Muscle of leg (tissue), 11 donors: ENCODE data around the gene PMPCA. TPM values are rescaled to one million over a fixed set of nuclear protein-coding genes. Genes with fewer than 3 reads are reported as not detected.

Source experiments
- DNase-seq: peaks from one replicate; pipeline ENCODE4 v3.0.0; 2013
- H3K27ac ChIP-seq: one replicate; pipeline ENCODE4 v1.5.1; 2013; ENCODE audit warnings: mild to moderate bottlenecking, low read length, control low read depth
- H3K27me3 ChIP-seq: one replicate; pipeline ENCODE4 v1.6.1; 2013; ENCODE audit warnings: low read length; ENCODE audit not compliant: control insufficient read depth, insufficient read depth
- H3K36me3 ChIP-seq: one replicate; pipeline ENCODE4 v1.6.1; 2013; ENCODE audit warnings: low read length; ENCODE audit not compliant: control insufficient read depth, insufficient read depth
- H3K4me1 ChIP-seq: one replicate; pipeline ENCODE4 v1.6.1; 2013; ENCODE audit warnings: low read length; ENCODE audit not compliant: control insufficient read depth, insufficient read depth
- H3K4me3 ChIP-seq: one replicate; pipeline ENCODE4 v1.5.1; 2013; ENCODE audit warnings: low read length, control low read depth
- H3K9me3 ChIP-seq: replicated peaks from 2 replicates; pipeline ENCODE4 v1.6.1; 2013; ENCODE audit warnings: low read depth, low read length; ENCODE audit not compliant: control insufficient read depth
- WGBS: methylation state at CpG from one replicate; pipeline ENCODE4 v1.1.5; 2013; ENCODE audit warnings: missing lambda C conversion rate; ENCODE audit not compliant: insufficient coverage; 5-methylcytosine and 5-hydroxymethylcytosine counted together
- polyA plus RNA-seq, 8 donors: library from polyadenylated mRNA; unstranded; fragments of 120-200 nt; gene quantifications; one replicate each; pipeline versions ENCODE4 v1.2.1 to v1.2.3, GENCODE V29; 2013; ENCODE audit warnings: inconsistent platforms in 1 of 8, low replicate concordance in 1 of 8; ENCODE audit not compliant: insufficient read length in 8 of 8, insufficient read depth in 1 of 8
- total RNA-seq: library from RNA; stranded (reverse); fragments of 120-200 nt; gene quantifications from one replicate; pipeline ENCODE4 v1.2.4, GENCODE V29; 2013

The PMPCA gene
- total and polyA plus RNA-seq, 9 donors: 24.6 to 49.9 (median 40.4) TPM

DNA sequence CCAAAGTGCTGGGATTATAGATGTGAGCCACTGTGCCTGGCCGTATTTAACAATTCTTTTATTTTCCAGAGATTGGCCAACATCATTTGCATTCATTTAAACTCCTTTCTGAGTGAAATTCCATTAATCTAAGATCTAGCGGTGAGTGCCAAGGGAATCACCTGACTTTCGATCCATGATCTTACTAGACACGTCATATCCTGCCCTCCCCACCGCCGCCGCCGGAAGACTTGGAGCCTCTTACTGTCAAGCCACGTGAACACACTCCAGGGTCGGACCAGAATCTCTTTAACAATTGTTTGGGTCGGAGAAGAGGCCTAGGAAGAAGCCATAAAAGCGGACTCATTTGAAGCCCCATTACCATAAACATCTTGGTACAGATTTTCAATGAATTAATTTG lies 16.3 kb downstream of the PMPCA start:
- H3K9me3 ChIP-seq: no peaks in the 10 kb centered on the region
- DNase-seq: no peak
- H3K27ac ChIP-seq: no peak overlapping the region
- peaks cover 61% of the 10 kb centered on the region for H3K36me3 ChIP-seq
- no peak overlapping the region for H3K4me3 ChIP-seq
- 91% methylated on average over 11 of the region's 12 CpGs for WGBS
- no peaks in the 10 kb centered on the region for H3K27me3 ChIP-seq
- no peaks in the 10 kb centered on the region for H3K4me1 ChIP-seq

DNA sequence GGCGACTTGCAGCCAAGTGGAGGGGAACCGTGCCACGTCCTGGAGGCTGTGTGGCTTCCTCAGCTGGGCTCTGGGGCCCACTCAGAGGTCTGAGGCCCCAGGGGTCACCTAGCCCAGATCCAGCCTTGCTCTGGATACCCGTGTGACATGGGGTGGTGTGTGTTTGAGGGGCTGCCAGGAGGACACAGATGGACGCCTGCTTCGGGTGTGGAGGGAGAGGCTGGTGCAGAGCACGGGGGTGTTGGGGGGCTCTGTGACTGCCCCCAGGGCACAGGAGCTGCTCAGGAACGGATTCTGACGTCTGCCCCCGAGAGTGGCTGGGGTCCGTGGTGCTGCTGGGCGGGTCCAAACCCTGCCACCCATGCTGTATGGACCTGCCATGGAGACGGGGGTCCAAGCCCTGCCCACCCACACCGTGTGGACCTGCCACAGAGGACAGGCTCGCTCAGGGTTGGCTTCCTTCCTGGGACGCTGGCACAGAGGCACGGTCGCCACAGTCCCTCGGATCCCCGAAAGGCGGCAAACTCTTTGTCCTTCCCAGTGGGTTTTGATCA lies 18.7 kb downstream of the PMPCA start:
- H3K27ac ChIP-seq: no peak overlapping the region
- peaks cover 58% of the 10 kb centered on the region for H3K36me3 ChIP-seq
- H3K4me3 ChIP-seq: no peak overlapping the region
- H3K27me3 ChIP-seq: no peaks in the 10 kb centered on the region
- no peak for DNase-seq
- WGBS: 83% methylated on average over 21 of the region's 21 CpGs
- H3K9me3 ChIP-seq: no peaks in the 10 kb centered on the region
- no peaks in the 10 kb centered on the region for H3K4me1 ChIP-seq

DNA sequence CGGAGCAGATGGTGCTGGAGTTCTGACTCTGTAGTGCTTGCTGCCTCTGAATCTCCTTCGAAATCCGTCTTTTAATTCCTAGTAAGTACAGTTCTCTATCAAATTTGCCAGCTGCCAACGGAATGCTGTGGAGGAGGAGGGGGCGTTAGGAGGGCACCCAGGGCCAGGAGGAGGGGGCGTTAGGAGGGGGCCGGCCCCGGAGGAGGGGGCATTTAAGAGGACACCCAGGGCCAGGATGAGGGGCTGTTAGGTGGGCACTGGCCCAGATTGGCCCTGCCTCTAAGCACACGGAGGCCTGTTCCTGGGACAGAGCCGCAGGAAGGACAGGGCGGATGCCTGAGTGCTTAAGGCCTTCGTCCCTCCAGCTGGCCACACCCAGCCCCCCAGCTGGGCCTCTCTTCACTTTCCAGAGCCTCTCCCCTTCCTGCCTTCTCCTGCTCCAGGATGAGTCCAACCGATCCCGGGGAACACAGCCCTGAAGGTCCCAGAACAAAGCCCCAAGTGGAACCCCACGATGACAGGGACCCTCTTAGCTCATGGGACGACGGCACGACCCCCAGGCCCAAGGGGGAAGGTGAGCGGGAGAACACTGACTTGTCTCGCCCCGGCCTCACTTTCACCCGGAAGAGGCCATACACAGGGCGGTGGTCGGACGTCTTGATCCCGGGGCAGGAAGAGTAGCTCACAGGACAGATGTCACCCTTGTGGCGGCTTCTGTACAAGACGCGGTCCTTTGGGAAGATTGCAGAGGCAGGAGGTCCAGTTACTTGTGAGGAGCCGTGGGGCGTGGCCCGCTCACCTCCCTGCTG lies 19.4 kb downstream of the PMPCA start:
- no peaks in the 10 kb centered on the region for H3K4me1 ChIP-seq
- H3K27me3 ChIP-seq: no peaks in the 10 kb centered on the region
- H3K9me3 ChIP-seq: no peaks in the 10 kb centered on the region
- H3K27ac ChIP-seq: no peak overlapping the region
- H3K36me3 ChIP-seq: peaks cover 55% of the 10 kb centered on the region
- H3K4me3 ChIP-seq: no peak overlapping the region
- 76% methylated on average over 29 of the region's 32 CpGs for WGBS
- no peak for DNase-seq

DNA sequence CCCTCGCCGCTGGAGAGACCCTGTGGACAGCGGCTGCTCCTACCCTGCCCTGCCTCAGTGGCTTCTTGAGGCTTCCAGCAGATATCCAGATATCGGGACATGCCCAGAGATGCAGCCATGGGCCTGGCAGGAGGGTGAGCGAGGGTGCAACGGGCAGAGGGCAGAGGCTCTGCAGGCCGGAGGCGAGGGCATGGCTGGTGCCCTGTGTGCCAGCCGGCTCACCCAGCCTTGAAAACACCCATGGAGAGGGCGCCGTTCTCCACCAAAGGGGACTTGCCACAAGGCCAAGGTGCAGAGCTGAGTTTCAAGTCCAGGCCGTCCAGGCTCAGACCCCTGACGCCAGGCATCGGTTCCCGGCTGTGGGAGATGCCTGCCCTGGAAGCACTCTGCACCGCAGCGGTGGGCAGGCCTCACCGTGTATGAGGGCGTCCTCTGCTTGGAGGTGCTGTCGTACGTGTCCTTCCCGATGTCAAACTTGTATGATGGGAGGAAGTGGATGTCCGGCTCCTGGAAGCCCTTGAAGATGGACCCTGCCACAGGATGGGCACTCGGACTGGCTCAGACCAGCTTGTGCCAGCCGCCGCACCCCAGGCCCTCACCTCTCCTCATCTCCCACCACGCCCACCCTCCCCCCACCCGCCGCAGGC lies 20.3 kb downstream of the PMPCA start:
- WGBS: 93% methylated on average over 17 of the region's 29 CpGs
- no peaks in the 10 kb centered on the region for H3K27me3 ChIP-seq
- no peak overlapping the region for H3K27ac ChIP-seq
- H3K36me3 ChIP-seq: peaks cover 57% of the 10 kb centered on the region
- DNase-seq: no peak
- no peaks in the 10 kb centered on the region for H3K4me1 ChIP-seq
- no peaks in the 10 kb centered on the region for H3K9me3 ChIP-seq
- H3K4me3 ChIP-seq: no peak overlapping the region

DNA sequence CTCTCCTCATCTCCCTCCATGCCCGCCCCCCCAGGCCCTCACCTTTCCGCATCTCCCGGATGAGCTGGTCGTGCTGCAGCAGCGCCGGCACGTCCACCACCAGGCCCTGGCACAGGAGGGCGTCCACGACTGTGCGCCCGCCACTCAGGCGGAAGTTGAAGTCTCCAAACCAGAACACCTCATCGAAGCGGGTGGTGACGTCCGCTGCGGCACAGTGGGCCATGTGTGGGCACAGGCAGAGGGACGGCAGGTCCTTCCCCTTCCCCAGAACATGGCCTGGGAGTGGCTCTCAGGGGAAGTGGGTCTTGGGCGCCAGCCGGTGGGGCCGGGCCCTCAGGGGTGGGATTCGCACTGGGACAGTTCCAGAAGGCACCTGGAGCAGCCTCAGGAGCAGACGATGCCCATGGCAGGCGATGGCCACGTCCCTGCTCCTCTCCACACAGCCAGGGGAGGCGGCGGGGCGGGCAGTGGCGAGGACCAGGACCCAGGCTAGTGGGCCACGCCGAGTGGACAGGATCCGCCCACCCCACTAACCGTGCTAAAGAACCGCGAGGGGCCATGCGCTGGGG lies 21.4 kb downstream of the PMPCA start:
- H3K4me3 ChIP-seq: no peak overlapping the region
- H3K36me3 ChIP-seq: peaks cover 60% of the 10 kb centered on the region
- no peak overlapping the region for H3K27ac ChIP-seq
- H3K9me3 ChIP-seq: no peaks in the 10 kb centered on the region
- no peaks in the 10 kb centered on the region for H3K27me3 ChIP-seq
- 92% methylated on average over 28 of the region's 36 CpGs for WGBS
- DNase-seq: no peak
- peaks cover 3% of the 10 kb centered on the region for H3K4me1 ChIP-seq

DNA sequence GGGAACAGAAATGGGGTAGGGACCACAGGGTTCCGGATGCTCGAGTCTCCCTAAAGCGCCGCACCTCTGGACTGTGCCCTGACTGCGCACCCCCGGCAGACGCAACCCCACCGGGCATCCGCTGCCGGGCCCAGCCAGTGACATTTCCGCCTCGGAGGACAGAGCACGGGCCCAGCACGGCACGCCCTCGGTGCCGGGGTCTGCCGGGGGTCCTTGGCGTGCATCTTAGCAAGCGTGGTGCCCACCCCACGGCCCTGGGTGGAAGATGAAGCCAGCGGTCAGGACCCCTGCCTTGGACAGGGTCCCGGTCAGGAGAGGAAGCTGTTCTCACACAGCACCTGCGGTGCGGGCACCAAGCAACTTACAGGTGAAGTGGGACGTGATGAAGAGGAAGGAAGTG lies 22.1 kb downstream of the PMPCA start:
- Histone ChIP-seq H3K27me3 (no peaks in the 10 kb centered on the region), H3K4me1 (peaks cover 10% of the 10 kb centered on the region), H3K4me3 (no peak overlapping the region), H3K36me3 (peaks cover 63% of the 10 kb centered on the region), H3K27ac (no peak overlapping the region), H3K9me3 (no peaks in the 10 kb centered on the region)
- DNase-seq: no peak
- 90% methylated on average over 24 of the region's 26 CpGs for WGBS

DNA sequence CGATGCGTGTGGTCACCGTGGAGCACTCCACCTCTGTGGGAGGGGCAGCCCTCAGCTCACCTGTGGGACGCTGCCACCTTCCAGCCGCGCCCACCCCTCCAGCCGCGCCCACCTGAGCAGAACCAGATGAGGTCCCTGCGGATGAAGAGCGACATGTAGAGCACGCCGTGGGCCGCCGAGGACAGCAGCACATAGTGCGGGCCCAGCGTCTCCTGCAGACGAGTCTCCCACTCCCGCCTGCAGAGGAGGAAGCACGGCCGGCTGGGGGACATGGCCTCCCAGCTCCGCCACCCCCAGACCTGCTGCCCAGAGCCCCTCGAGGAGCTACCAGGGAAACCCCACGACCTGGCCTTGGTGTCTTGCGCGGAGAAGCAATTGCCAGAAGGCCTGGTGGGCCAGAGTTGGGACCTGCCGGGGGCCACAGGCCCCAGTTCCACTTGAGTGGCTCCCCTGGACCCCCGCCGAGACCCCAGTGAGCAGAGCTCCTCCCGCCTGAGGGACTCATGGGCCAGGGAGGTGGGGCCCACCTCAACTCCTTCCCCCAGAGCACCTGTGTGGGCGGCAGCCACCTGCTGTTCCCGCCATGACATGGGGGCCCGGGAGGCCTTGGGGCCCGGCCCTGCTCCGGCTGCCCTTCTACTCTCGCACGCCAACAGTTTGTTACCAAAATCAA lies 22.7 kb downstream of the PMPCA start:
- WGBS: 88% methylated on average over 35 of the region's 36 CpGs
- Histone ChIP-seq H3K4me1 (peaks cover 16% of the 10 kb centered on the region), H3K36me3 (peaks cover 63% of the 10 kb centered on the region), H3K27ac (no peak overlapping the region), H3K27me3 (no peaks in the 10 kb centered on the region), H3K9me3 (no peaks in the 10 kb centered on the region), H3K4me3 (no peak overlapping the region)
- no peak for DNase-seq

DNA sequence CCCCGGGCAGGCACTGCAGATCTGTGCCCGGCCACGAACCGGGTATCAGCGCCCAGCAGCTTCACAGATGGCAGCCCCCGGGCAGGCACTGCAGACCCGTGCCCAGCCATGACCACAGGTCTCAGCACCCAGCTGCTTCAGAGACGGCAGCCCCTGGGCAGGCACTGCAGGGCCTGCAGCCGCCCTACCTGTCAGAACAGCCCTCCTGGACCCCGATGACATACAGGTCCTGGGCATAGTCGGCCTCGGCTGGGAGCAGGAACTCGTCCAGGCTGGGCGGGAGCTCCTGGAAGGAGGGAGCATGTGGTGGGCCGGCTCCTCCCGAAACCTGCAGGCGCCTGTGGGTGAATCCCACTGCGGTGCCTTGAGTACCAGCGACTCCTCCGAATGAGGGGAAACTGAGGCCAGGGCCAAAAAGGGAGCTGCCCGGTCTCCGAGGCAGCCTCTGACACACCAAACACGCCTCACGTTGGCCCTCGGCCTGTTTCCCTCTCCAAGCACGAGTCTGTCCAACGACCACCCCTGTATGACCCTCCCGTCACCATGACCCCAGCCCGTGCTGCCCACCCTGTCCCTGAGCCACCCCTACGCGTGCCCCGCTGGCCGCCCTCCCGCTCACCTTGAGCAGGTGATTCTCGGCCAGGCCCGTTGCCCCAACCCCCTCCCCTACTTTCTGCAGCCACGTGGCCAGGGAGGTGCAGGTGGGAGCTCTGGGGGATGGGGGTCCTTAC lies 23.6 kb downstream of the PMPCA start:
- Histone ChIP-seq H3K36me3 (peaks cover 57% of the 10 kb centered on the region), H3K4me1 (peaks cover 19% of the 10 kb centered on the region), H3K27ac (no peak overlapping the region), H3K4me3 (no peak overlapping the region), H3K9me3 (no peaks in the 10 kb centered on the region), H3K27me3 (no peaks in the 10 kb centered on the region)
- 90% methylated on average over 30 of the region's 37 CpGs for WGBS
- DNase-seq: no peak

DNA sequence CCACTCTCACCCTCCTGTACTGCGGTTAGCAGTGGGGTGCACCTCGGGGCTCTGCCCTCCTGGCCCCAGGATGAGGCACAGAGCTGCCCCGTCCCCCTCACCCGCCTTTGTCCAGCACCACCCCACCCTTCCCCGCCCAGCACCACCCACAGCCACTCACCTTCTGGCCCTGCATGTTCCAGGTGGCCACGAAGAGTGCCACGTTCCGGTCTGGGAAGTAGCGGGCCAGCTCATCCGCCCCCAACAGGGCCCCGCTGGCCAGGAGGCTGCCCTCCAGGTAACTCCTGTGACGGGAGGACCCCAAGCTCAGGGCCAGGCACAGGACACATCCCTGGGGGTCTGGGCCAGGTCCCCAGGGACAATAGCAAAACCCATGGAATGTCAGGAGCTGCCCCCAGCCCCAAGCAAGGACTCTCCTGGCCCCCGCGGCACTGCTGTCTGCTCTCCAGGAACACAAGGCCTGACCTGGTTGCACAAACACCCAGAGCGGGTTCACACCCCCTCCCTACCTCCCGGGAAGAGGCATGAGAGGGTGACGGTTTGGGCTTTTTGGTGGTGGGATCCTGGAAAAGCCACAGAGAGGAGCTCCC lies 24.2 kb downstream of the PMPCA start:
- H3K36me3 ChIP-seq: peaks cover 51% of the 10 kb centered on the region
- DNase-seq: no peak
- peaks cover 19% of the 10 kb centered on the region for H3K4me1 ChIP-seq
- no peaks in the 10 kb centered on the region for H3K27me3 ChIP-seq
- H3K9me3 ChIP-seq: no peaks in the 10 kb centered on the region
- H3K4me3 ChIP-seq: no peak overlapping the region
- H3K27ac ChIP-seq: no peak overlapping the region
- 83% methylated on average over 12 of the region's 17 CpGs for WGBS
